Naive thymus-derived CD4-positive, alpha-beta T cell (primary cell): ENCODE measurements around the gene GNA12. TPM values are rescaled to one million over a fixed set of nuclear protein-coding genes. Genes with fewer than 3 reads are reported as not detected.

Experiments used
- ATAC-seq: fragments of 150-1000 bp; cut with Tn5 transposase; 2 replicates; pipeline ENCODE4 v1.10.0; 2021; ENCODE audit warnings: mild to moderate bottlenecking, moderate library complexity
- CTCF ChIA-PET: fragments of 350-600 bp; sonication (Branson Sonifier 250); formaldehyde crosslinking; loops from one replicate; lab custom pipeline; 2021; ENCODE audit warnings: antibody characterized with exemption; lab: Charles Lee
- POLR2A ChIA-PET: fragments of 350-600 bp; sonication (Branson Sonifier 250); formaldehyde crosslinking; loops from one replicate; lab custom pipeline; 2021; ENCODE audit warnings: antibody characterized with exemption, inconsistent platforms; lab: Charles Lee
- DNase-seq, 9 donors: peaks; one replicate each; pipeline versions ENCODE4 v3.0.0 to v3.0.0-alpha.2; 2020 to 2022; ENCODE audit warnings: mixed read lengths in 1 of 9
- H3K27ac ChIP-seq: one replicate; pipeline ENCODE4 v1.7.0; 2013; ENCODE audit warnings: mild to moderate bottlenecking, low read depth, low read length, moderate library complexity
- H3K27me3 ChIP-seq, 2 donors: one replicate each; pipeline ENCODE4 v1.7.0; 2013; ENCODE audit warnings: low read length in 2 of 2, mild to moderate bottlenecking in 2 of 2, moderate library complexity in 2 of 2; ENCODE audit not compliant: control insufficient read depth in 2 of 2, insufficient read depth in 2 of 2
- H3K36me3 ChIP-seq, 3 experiments: 1 replicate in 2 of 3; 2 replicates in 1 of 3; pipeline ENCODE4 v1.7.0; 2013; ENCODE audit warnings: low read length in 3 of 3, mild to moderate bottlenecking in 3 of 3, moderate library complexity in 1 of 3; ENCODE audit not compliant: insufficient read depth in 3 of 3, control insufficient read depth in 2 of 3
- H3K4me1 ChIP-seq, 2 donors: one replicate each; pipeline ENCODE4 v1.7.0; 2013; ENCODE audit warnings: low read length in 2 of 2, mild to moderate bottlenecking in 2 of 2, moderate library complexity in 1 of 2; ENCODE audit not compliant: control insufficient read depth in 2 of 2, insufficient read depth in 2 of 2
- H3K4me3 ChIP-seq: 2 replicates; pipeline ENCODE4 v1.7.0; 2013; ENCODE audit warnings: mild to moderate bottlenecking, low read length
- H3K9me3 ChIP-seq, 3 experiments: 1 replicate in 2 of 3; 2 replicates in 1 of 3; pipeline ENCODE4 v1.7.0; 2013; ENCODE audit warnings: low read length in 3 of 3; ENCODE audit not compliant: control insufficient read depth in 2 of 3
- H3K27ac Mint-ChIP-seq, 9 donors: one replicate each; pipeline ENCODE4 v1.8.0; 2020 to 2022; ENCODE audit warnings: mixed read lengths in 9 of 9, mild to moderate bottlenecking in 8 of 9, moderate library complexity in 5 of 9, inconsistent platforms in 2 of 9
- H3K27me3 Mint-ChIP-seq, 5 donors: one replicate each; pipeline ENCODE4 v1.8.0; 2021 to 2022; ENCODE audit warnings: mixed read lengths in 5 of 5, mild to moderate bottlenecking in 1 of 5
- H3K36me3 Mint-ChIP-seq, 5 donors: one replicate each; pipeline ENCODE4 v1.8.0; 2020 to 2022; ENCODE audit warnings: mixed read lengths in 5 of 5, mild to moderate bottlenecking in 3 of 5, inconsistent platforms in 1 of 5
- H3K4me1 Mint-ChIP-seq, 7 donors: one replicate each; pipeline ENCODE4 v1.8.0; 2020 to 2022; ENCODE audit warnings: mixed read lengths in 7 of 7, mild to moderate bottlenecking in 3 of 7, inconsistent platforms in 1 of 7
- H3K4me3 Mint-ChIP-seq, 10 donors: one replicate each; pipeline ENCODE4 v1.8.0; 2020 to 2022; ENCODE audit warnings: mild to moderate bottlenecking in 10 of 10, mixed read lengths in 10 of 10, moderate library complexity in 6 of 10, inconsistent platforms in 2 of 10
- H3K9me3 Mint-ChIP-seq, 11 donors: one replicate each; pipeline ENCODE4 v1.8.0; 2020 to 2022; ENCODE audit warnings: mixed read lengths in 11 of 11, mild to moderate bottlenecking in 4 of 11, inconsistent platforms in 1 of 11, moderate library complexity in 1 of 11
- intact Hi-C, 2 donors: fragments of 100-400 bp; cut with micrococcal nuclease; formaldehyde crosslinking; loops; one replicate each; pipeline ENCODE4 v1.15.1; 2023
- polyA plus RNA-seq, 2 donors: library from polyadenylated mRNA; unstranded; fragments of 300-500 nt; fragmentation: Illumina TruSeq; gene quantifications; one replicate each; pipeline ENCODE4 v1.2.3, GENCODE V29; 2021
- total RNA-seq, 6 experiments: library from RNA in 5 of 6; stranded (reverse) in 5 of 6; gene quantifications; 1 replicate in 5 of 6; 2 replicates in 1 of 6; pipeline ENCODE4 v1.2.3 and lab custom pipeline; 2021 to 2026

Gene GNA12
- total and polyA plus RNA-seq, 7 experiments from 2014 or later, result 4.2 to 25.7 (median 18.5) TPM

GRCh38 chr7:2718296-2718965 is 125.7 kb downstream of the GNA12 start:
- no peak overlapping the region for H3K4me3 ChIP-seq
- H3K27ac Mint-ChIP-seq, result peak overlapping the region in 7 of 9 donors; percentile 10 to 85 (median 68)
- H3K4me3 Mint-ChIP-seq, result peak overlapping the region in 8 of 10 donors; percentile 33 to 84 (median 56)
- H3K36me3 ChIP-seq, result no peaks in the 10 kb centered on the region
- no peaks in the 10 kb centered on the region for H3K9me3 Mint-ChIP-seq
- H3K27me3 Mint-ChIP-seq, result peaks cover 0 to 9% (median 4%) of the 10 kb centered on the region in 5 donors
- peaks cover 33 to 70% (median 64%) of the 10 kb centered on the region in 7 donors for H3K4me1 Mint-ChIP-seq
- ChIA-PET CTCF (interaction anchor here (0.5 to 2.8 kb wide), 6 partner anchors 8 to 374 kb away, joined by 3 to 16 read pairs (median 4); no protein-coding TSS in a partner anchor), POLR2A (interaction anchor here (0.5 to 2.2 kb wide), 4 partner anchors 9 to 1003 kb away, joined by 4 to 6 read pairs (median 6); no protein-coding TSS in a partner anchor)
- peaks cover 22 to 44% of the 10 kb centered on the region in 2 donors for H3K4me1 ChIP-seq
- ATAC-seq (no peak), DNase-seq (no peak)
- no peaks in the 10 kb centered on the region for H3K27me3 ChIP-seq
- no peaks in the 10 kb centered on the region for H3K9me3 ChIP-seq
- intact Hi-C loops, result loop anchor here in 1 of 2 donors (2.0 to 5.0 kb wide), 2 partner anchors 48 to 124 kb away; partner anchors contain the start of gene GNA12
- peaks cover 0 to 12% (median 4%) of the 10 kb centered on the region in 5 donors for H3K36me3 Mint-ChIP-seq
- H3K27ac ChIP-seq, result no peak overlapping the region

GRCh38 chr7:2717293-2718261 is 126.5 kb downstream of the GNA12 start:
- POLR2A ChIA-PET, result interaction anchor here (0.5 to 2.2 kb wide), 5 partner anchors 8 to 1004 kb away, joined by 3 to 6 read pairs (median 3); no protein-coding TSS in a partner anchor
- H3K9me3 Mint-ChIP-seq, result no peaks in the 10 kb centered on the region
- peaks cover 0 to 10% (median 4%) of the 10 kb centered on the region in 5 donors for H3K27me3 Mint-ChIP-seq
- DNase-seq (peak in 7 of 9 donors; percentile 34 to 67 (median 56)), ATAC-seq (peak; percentile 33)
- no peaks in the 10 kb centered on the region for H3K36me3 ChIP-seq
- intact Hi-C loops, result loop anchor here in 1 of 2 donors (2.0 to 5.0 kb wide), 3 partner anchors 19 to 125 kb away; partner anchors contain the start of gene GNA12
- no peaks in the 10 kb centered on the region for H3K9me3 ChIP-seq
- peaks cover 0 to 9% (median 0%) of the 10 kb centered on the region in 5 donors for H3K36me3 Mint-ChIP-seq
- H3K4me1 Mint-ChIP-seq, result peaks cover 34 to 70% (median 65%) of the 10 kb centered on the region in 7 donors
- peak overlapping the region in 8 of 9 donors; percentile 39 to 89 (median 84) for H3K27ac Mint-ChIP-seq
- H3K4me3 Mint-ChIP-seq, result peak overlapping the region; percentile 57 to 84 (median 71)
- CTCF ChIA-PET, result interaction anchor here (0.6 to 0.7 kb wide), 2 partner anchors 36 to 1284 kb away, joined by 3 to 8 read pairs; no protein-coding TSS in a partner anchor
- H3K27me3 ChIP-seq, result no peaks in the 10 kb centered on the region
- no peak overlapping the region for H3K4me3 ChIP-seq
- peaks cover 22 to 44% of the 10 kb centered on the region in 2 donors for H3K4me1 ChIP-seq
- no peak overlapping the region for H3K27ac ChIP-seq

GRCh38 chr7:2716906-2717292 is 127.2 kb downstream of the GNA12 start:
- DNase-seq (no peak), ATAC-seq (no peak)
- no peak overlapping the region for H3K27ac ChIP-seq
- CTCF ChIA-PET, result interaction anchor here (1.1 kb wide), 1 partner anchor 265 kb away, joined by 4 read pairs; no protein-coding TSS in a partner anchor
- Mint-ChIP-seq H3K27ac (peak overlapping the region in 7 of 9 donors; percentile 38 to 93 (median 85)), H3K36me3 (peaks cover 0 to 9% (median 0%) of the 10 kb centered on the region in 5 donors), H3K4me3 (peak overlapping the region in 9 of 10 donors; percentile 12 to 84 (median 69)), H3K4me1 (peaks cover 34 to 70% (median 65%) of the 10 kb centered on the region in 7 donors), H3K9me3 (no peaks in the 10 kb centered on the region), H3K27me3 (peaks cover 0 to 10% (median 4%) of the 10 kb centered on the region in 5 donors)
- H3K36me3 ChIP-seq, result no peaks in the 10 kb centered on the region
- H3K9me3 ChIP-seq, result no peaks in the 10 kb centered on the region
- H3K27me3 ChIP-seq, result no peaks in the 10 kb centered on the region
- intact Hi-C loops, result loop anchor here in 1 of 2 donors (2.0 to 5.0 kb wide), 2 partner anchors 18 to 125 kb away; partner anchors contain the start of gene GNA12
- POLR2A ChIA-PET, result interaction anchor here (0.9 to 1.2 kb wide), 3 partner anchors 18 to 43 kb away, joined by 3 read pairs; no protein-coding TSS in a partner anchor
- no peak overlapping the region for H3K4me3 ChIP-seq
- H3K4me1 ChIP-seq, result peaks cover 24 to 44% of the 10 kb centered on the region in 2 donors

GRCh38 chr7:2716488-2716887 is 127.6 kb downstream of the GNA12 start:
- DNase-seq (no peak), ATAC-seq (no peak)
- POLR2A ChIA-PET, result interaction anchor here (0.5 to 1.4 kb wide), 3 partner anchors 17 to 47 kb away, joined by 3 to 5 read pairs (median 4); no protein-coding TSS in a partner anchor
- Mint-ChIP-seq H3K36me3 (peaks cover 0 to 9% (median 0%) of the 10 kb centered on the region in 5 donors), H3K9me3 (no peaks in the 10 kb centered on the region), H3K27ac (peak overlapping the region in 8 of 9 donors; percentile 38 to 93 (median 80)), H3K4me1 (peaks cover 34 to 71% (median 65%) of the 10 kb centered on the region in 7 donors), H3K27me3 (peaks cover 0 to 10% (median 4%) of the 10 kb centered on the region in 5 donors), H3K4me3 (peak overlapping the region; percentile 32 to 84 (median 70))
- Histone ChIP-seq H3K9me3 (no peaks in the 10 kb centered on the region), H3K36me3 (no peaks in the 10 kb centered on the region), H3K4me3 (no peak overlapping the region), H3K27me3 (no peaks in the 10 kb centered on the region), H3K4me1 (peaks cover 26 to 44% of the 10 kb centered on the region in 2 donors), H3K27ac (no peak overlapping the region)
- intact Hi-C loops, result loop anchor here in 1 of 2 donors (2.0 to 5.0 kb wide), 2 partner anchors 18 to 126 kb away; partner anchors contain the start of gene GNA12
- CTCF ChIA-PET, result interaction anchor here (1.1 to 1.4 kb wide), 2 partner anchors 46 to 265 kb away, joined by 4 to 5 read pairs; no protein-coding TSS in a partner anchor

- Histone ChIP-seq H3K4me3 (no peak overlapping the region), H3K36me3 (no peaks in the 10 kb centered on the region), H3K9me3 (no peaks in the 10 kb centered on the region), H3K4me1 (peaks cover 35 to 53% of the 10 kb centered on the region in 2 donors), H3K27ac (peak overlapping the region; percentile 20), H3K27me3 (no peaks in the 10 kb centered on the region)
- Mint-ChIP-seq H3K27me3 (peaks cover 0 to 17% (median 8%) of the 10 kb centered on the region in 5 donors), H3K4me3 (peak overlapping the region; percentile 66 to 84 (median 74)), H3K27ac (peak overlapping the region; percentile 25 to 92 (median 78)), H3K36me3 (peaks cover 0 to 7% (median 0%) of the 10 kb centered on the region in 5 donors), H3K9me3 (no peaks in the 10 kb centered on the region), H3K4me1 (peaks cover 36 to 74% (median 68%) of the 10 kb centered on the region in 7 donors)
- ChIA-PET CTCF (interaction anchor here (0.9 to 1.5 kb wide), 5 partner anchors 9 to 264 kb away, joined by 3 to 5 read pairs (median 4); no protein-coding TSS in a partner anchor), POLR2A (interaction anchor here (0.5 to 1.4 kb wide), 2 partner anchors 16 to 48 kb away, joined by 4 to 5 read pairs; no protein-coding TSS in a partner anchor)
- ATAC-seq, result peak; percentile 74
- DNase-seq, result peak in 7 of 9 donors; percentile 46 to 76 (median 64)
- intact Hi-C loops, result loop anchor here in 1 of 2 donors (2.0 to 5.0 kb wide), 2 partner anchors 17 to 127 kb away; partner anchors contain the start of gene GNA12
Observed at GRCh38 chr7:2715341-2716231, 128.5 kb downstream of the GNA12 start.
